Smooth muscle cell (in vitro differentiated cells): ENCODE data around the gene EIF6. TPM values are rescaled to one million over a fixed set of nuclear protein-coding genes. Genes with fewer than 3 reads are reported as not detected.

Source experiments
- DNase-seq: peaks from one replicate; lab custom pipeline; 2025; ENCODE audit not compliant: unreplicated experiment; lab: John Stamatoyannopoulos, UW
- H2AFZ ChIP-seq: fragments of 200-600 bp; sonication (generic); 2 replicates; pipeline ENCODE4 v1.6.0; 2016; ENCODE audit warnings: antibody characterized with exemption, low read depth, mild to moderate bottlenecking
- H3F3A ChIP-seq: fragments of 200-600 bp; sonication (generic); 2 replicates; pipeline ENCODE4 v1.6.0; 2017; ENCODE audit warnings: antibody characterized with exemption, low read depth
- H3K27ac ChIP-seq: fragments of 200-600 bp; sonication (generic); 2 replicates; pipeline ENCODE4 v1.5.1; 2016; ENCODE audit warnings: low read depth, mild to moderate bottlenecking
- H3K27me3 ChIP-seq: fragments of 200-600 bp; sonication (generic); 2 replicates; pipeline ENCODE4 v1.6.1; 2016; ENCODE audit warnings: low read depth, mild to moderate bottlenecking
- H3K36me3 ChIP-seq: fragments of 200-600 bp; sonication (generic); 2 replicates; pipeline ENCODE4 v1.5.1; 2016; ENCODE audit warnings: low read depth
- H3K4me1 ChIP-seq: fragments of 200-600 bp; sonication (generic); 2 replicates; pipeline ENCODE4 v1.5.1; 2016; ENCODE audit warnings: low read depth
- H3K4me2 ChIP-seq: fragments of 200-600 bp; sonication (generic); 2 replicates; pipeline ENCODE4 v1.6.0; 2016; ENCODE audit warnings: mild to moderate bottlenecking
- H3K4me3 ChIP-seq: fragments of 200-600 bp; sonication (generic); 2 replicates; pipeline ENCODE4 v1.5.1; 2016; ENCODE audit warnings: mild to moderate bottlenecking
- H3K79me2 ChIP-seq: fragments of 200-600 bp; sonication (generic); 2 replicates; pipeline ENCODE4 v1.6.0; 2016; ENCODE audit warnings: low read depth, mild to moderate bottlenecking
- H3K9ac ChIP-seq: fragments of 200-600 bp; sonication (generic); 2 replicates; pipeline ENCODE4 v1.6.0; 2016; ENCODE audit warnings: low read depth
- H3K9me3 ChIP-seq: fragments of 200-600 bp; sonication (generic); replicated peaks from 2 replicates; pipeline ENCODE4 v1.5.1; 2016; ENCODE audit warnings: low read depth
- H4K20me1 ChIP-seq: fragments of 200-600 bp; sonication (generic); 2 replicates; pipeline ENCODE4 v1.6.0; 2016; ENCODE audit warnings: low read depth
- CTCF ChIP-seq: fragments of 200-600 bp; sonication (generic); IDR thresholded peaks from 2 replicates; pipeline ENCODE4 v1.5.1; 2017; ENCODE audit warnings: borderline replicate concordance, mild to moderate bottlenecking, antibody characterized with exemption; ENCODE audit not compliant: insufficient read depth, poor library complexity, severe bottlenecking
- WGBS: methylation state at CpG from one replicate; pipeline ENCODE4 v1.1.7; 2016; ENCODE audit warnings: low lambda C conversion rate; 5-methylcytosine and 5-hydroxymethylcytosine counted together
- polyA plus RNA-seq: library from polyadenylated mRNA; unstranded; fragments of >200 nt; fragmentation: Nextera tagmentation; extraction: Ambion mirVana; gene quantifications from 2 replicates; pipeline ENCODE4 v1.2.1, GENCODE V29; 2016
- total RNA-seq: library from RNA; depleted of rRNA; stranded (reverse); fragments of >200 nt; gene quantifications from 2 replicates; pipeline ENCODE4 v1.2.3, GENCODE V29; 2014

Gene EIF6
- total and polyA plus RNA-seq, 2 experiments from 2014 or later, result 110 to 179 TPM

GRCh38 chr20:35311409-35311808 lies 26.8 kb upstream of the EIF6 start:
- no peak for TF ChIP-seq CTCF
- H3K9ac ChIP-seq, result peak overlapping the region; percentile 21
- H3K79me2 ChIP-seq, result no peaks in the 10 kb centered on the region
- peak overlapping the region; percentile 75 for H3K27ac ChIP-seq
- H3K4me3 ChIP-seq, result no peak overlapping the region
- no peaks in the 10 kb centered on the region for H3K36me3 ChIP-seq
- no peaks in the 10 kb centered on the region for H3K9me3 ChIP-seq
- WGBS, result 66% methylated on average over 2 of the region's 2 CpGs
- H3K4me2 ChIP-seq, result peak overlapping the region; percentile 29
- no peaks in the 10 kb centered on the region for H4K20me1 ChIP-seq
- no peak for DNase-seq
- peaks cover 14% of the 10 kb centered on the region for H3K4me1 ChIP-seq
- H3F3A ChIP-seq, result peaks cover 10% of the 10 kb centered on the region
- H2AFZ ChIP-seq, result no peak overlapping the region
- no peaks in the 10 kb centered on the region for H3K27me3 ChIP-seq

- no peak for DNase-seq
These were observed 23.4 kb upstream of the EIF6 start for GRCh38 chr20:35307666-35308653.

GRCh38 chr20:35306931-35307517 lies 22.5 kb upstream of the EIF6 start:
- Histone ChIP-seq H3K79me2 (no peaks in the 10 kb centered on the region), H3K27me3 (no peaks in the 10 kb centered on the region), H3K9ac (peak overlapping the region; percentile 72), H3K9me3 (no peaks in the 10 kb centered on the region), H3K4me2 (peak overlapping the region; percentile 64), H3K4me3 (no peak overlapping the region), H3K4me1 (peaks cover 19% of the 10 kb centered on the region), H2AFZ (no peak overlapping the region), H3K36me3 (no peaks in the 10 kb centered on the region), H3F3A (peaks cover 23% of the 10 kb centered on the region), H4K20me1 (no peaks in the 10 kb centered on the region), H3K27ac (peak overlapping the region; percentile 99)
- DNase-seq, result peak; percentile 15
- WGBS, result 46% methylated on average over 4 of the region's 4 CpGs
- peak; percentile 57 for TF ChIP-seq CTCF

More at GRCh38 chr20:35307666-35308653, 23.4 kb upstream of the EIF6 start:
- Histone ChIP-seq H3K9ac (no peak overlapping the region), H3K27me3 (no peaks in the 10 kb centered on the region), H3K79me2 (no peaks in the 10 kb centered on the region), H3F3A (peaks cover 23% of the 10 kb centered on the region), H3K4me3 (no peak overlapping the region), H3K9me3 (no peaks in the 10 kb centered on the region), H3K4me2 (peak overlapping the region; percentile 21), H2AFZ (no peak overlapping the region), H3K4me1 (peaks cover 23% of the 10 kb centered on the region), H4K20me1 (no peaks in the 10 kb centered on the region), H3K27ac (peak overlapping the region; percentile 99), H3K36me3 (no peaks in the 10 kb centered on the region)
- no peak for TF ChIP-seq CTCF
- 79% methylated on average over 13 of the region's 13 CpGs for WGBS
